ENCODE results near the gene ENSA.
"Not testable (repeated sequence)": the region's sequence is repeated elsewhere in the genome, so short reads cannot be mapped to it uniquely, and the experiment has no call there.

ENSA gene

GRCh38 chr1:150662811-150663210 lies 33.4 kb upstream of the ENSA start:
- Histone ChIP-seq H3K36me3 (ENCODE audit: insufficient read depth) (no peaks in the 10 kb centered on the region), H3K27ac (no peak overlapping the region), H3K4me1 (ENCODE audit: low read depth, poor library complexity, severe bottlenecking) (peaks cover 6% of the 10 kb centered on the region), H3K79me2 (ENCODE audit: insufficient read depth, low read depth) (no peaks in the 10 kb centered on the region), H3K4me2 (no peak overlapping the region), H3K27me3 (ENCODE audit: insufficient read depth, low read depth) (no peaks in the 10 kb centered on the region), H3K4me3 (IDR thresholded peaks at IDR 0.05; ENCODE audit: insufficient read depth, low read depth, low read length) (no peak overlapping the region), H2AFZ (ENCODE audit: low read depth) (no peak overlapping the region), H4K20me1 (ENCODE audit: insufficient read depth) (no peaks in the 10 kb centered on the region), H3K9ac (no peak overlapping the region)
- TF ChIP-seq CTCF (conservative IDR thresholded peaks at IDR 0.05; ENCODE audit: low read depth, low read length), result no peak

GRCh38 chr1:150661156-150661555 lies 31.7 kb upstream of the ENSA start:
- Histone ChIP-seq H4K20me1 (ENCODE audit: insufficient read depth) (no peaks in the 10 kb centered on the region), H3K79me2 (ENCODE audit: insufficient read depth, low read depth) (no peaks in the 10 kb centered on the region), H3K4me2 (no peak overlapping the region), H3K4me1 (ENCODE audit: low read depth, poor library complexity, severe bottlenecking) (peaks cover 6% of the 10 kb centered on the region), H3K27ac (no peak overlapping the region), H3K27me3 (ENCODE audit: insufficient read depth, low read depth) (no peaks in the 10 kb centered on the region), H2AFZ (ENCODE audit: low read depth) (no peak overlapping the region), H3K9ac (no peak overlapping the region), H3K4me3 (IDR thresholded peaks at IDR 0.05; ENCODE audit: insufficient read depth, low read depth, low read length) (no peak overlapping the region), H3K36me3 (ENCODE audit: insufficient read depth) (no peaks in the 10 kb centered on the region)
- no peak for TF ChIP-seq CTCF (conservative IDR thresholded peaks at IDR 0.05; ENCODE audit: low read depth, low read length)

DNA sequence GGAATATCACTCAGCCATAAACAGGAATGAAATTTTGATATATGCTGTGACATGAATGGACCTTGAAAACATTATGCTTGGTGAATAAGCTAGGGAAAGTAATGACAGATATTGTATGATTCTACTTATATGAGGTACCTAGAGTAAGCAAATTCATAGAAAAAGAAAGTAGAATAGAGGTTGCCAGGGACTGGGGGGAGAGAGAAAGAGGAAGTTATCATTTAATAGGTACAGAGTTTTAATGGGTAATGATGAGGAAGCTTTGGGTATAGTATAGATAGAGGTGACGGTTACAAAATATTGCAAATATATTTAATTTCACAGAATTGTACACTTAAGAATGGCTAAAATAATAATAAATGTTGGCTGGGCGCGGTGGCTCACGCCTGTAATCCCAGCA lies 31.2 kb upstream of the ENSA start:
- no peak overlapping the region for H3K4me2 ChIP-seq
- no peaks in the 10 kb centered on the region for H3K79me2 ChIP-seq (ENCODE audit: insufficient read depth, low read depth)
- no peak overlapping the region for H2AFZ ChIP-seq (ENCODE audit: low read depth)
- no peak overlapping the region for H3K9ac ChIP-seq
- peaks cover 6% of the 10 kb centered on the region for H3K4me1 ChIP-seq (ENCODE audit: low read depth, poor library complexity, severe bottlenecking)
- H3K36me3 ChIP-seq (ENCODE audit: insufficient read depth), result no peaks in the 10 kb centered on the region
- TF ChIP-seq CTCF (conservative IDR thresholded peaks at IDR 0.05; ENCODE audit: low read depth, low read length), result no peak
- H3K27me3 ChIP-seq (ENCODE audit: insufficient read depth, low read depth), result no peaks in the 10 kb centered on the region
- H3K27ac ChIP-seq, result no peak overlapping the region
- H3K4me3 ChIP-seq (IDR thresholded peaks at IDR 0.05; ENCODE audit: insufficient read depth, low read depth, low read length), result no peak overlapping the region
- H4K20me1 ChIP-seq (ENCODE audit: insufficient read depth), result no peaks in the 10 kb centered on the region

DNA sequence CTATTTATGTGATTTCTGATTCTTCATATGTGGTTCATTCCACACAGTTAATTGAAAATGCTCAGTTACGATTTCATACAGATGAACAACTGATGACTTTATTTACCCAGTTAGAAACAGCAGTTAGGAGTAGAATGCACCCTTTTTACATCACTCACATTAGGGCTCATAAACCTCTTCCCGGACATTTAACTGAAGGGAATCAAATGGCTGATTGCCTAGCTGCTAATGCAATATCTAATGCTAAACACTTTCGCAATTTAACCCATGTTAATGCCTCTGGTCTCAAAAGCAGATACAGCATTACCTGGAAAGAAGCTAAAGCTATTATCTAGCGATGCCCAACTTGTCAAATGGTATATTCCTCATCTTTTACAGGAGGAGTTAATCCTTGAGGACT lies 27.7 kb upstream of the ENSA start:
- not testable (repeated sequence) for H3K4me2 ChIP-seq; H3K4me1 ChIP-seq (ENCODE audit: low read depth, poor library complexity, severe bottlenecking); H2AFZ ChIP-seq (ENCODE audit: low read depth); H3K79me2 ChIP-seq (ENCODE audit: insufficient read depth, low read depth); H3K27me3 ChIP-seq (ENCODE audit: insufficient read depth, low read depth); H4K20me1 ChIP-seq (ENCODE audit: insufficient read depth); H3K4me3 ChIP-seq (IDR thresholded peaks at IDR 0.05; ENCODE audit: insufficient read depth, low read depth, low read length); H3K9ac ChIP-seq; H3K36me3 ChIP-seq (ENCODE audit: insufficient read depth); H3K27ac ChIP-seq

- H3K27me3 ChIP-seq (ENCODE audit: insufficient read depth, low read depth); H3K4me3 ChIP-seq (IDR thresholded peaks at IDR 0.05; ENCODE audit: insufficient read depth, low read depth, low read length); H3K9ac ChIP-seq; H3K4me2 ChIP-seq; H2AFZ ChIP-seq (ENCODE audit: low read depth); H3K79me2 ChIP-seq (ENCODE audit: insufficient read depth, low read depth); H3K36me3 ChIP-seq (ENCODE audit: insufficient read depth); H4K20me1 ChIP-seq (ENCODE audit: insufficient read depth); H3K4me1 ChIP-seq (ENCODE audit: low read depth, poor library complexity, severe bottlenecking); H3K27ac ChIP-seq: not testable (repeated sequence)
Observed at GRCh38 chr1:150654635-150655034, 25.2 kb upstream of the ENSA start.

Measured in KMS-11 (cell line).